GM19035 (cell line): ENCODE data around the gene TTLL1.
"Not testable (repeated sequence)": the region's sequence is repeated elsewhere in the genome, so short reads cannot be mapped to it uniquely, and the experiment has no call there.

Source experiments
- ATAC-seq: cut with Tn5 transposase; IDR thresholded peaks from one replicate; pipeline ENCODE4 v1.9.1; 2021; ENCODE audit not compliant: unreplicated experiment

The TTLL1 gene

GRCh38 chr22:43110444-43110926 lies 21.3 kb upstream of the TTLL1 start, which contains the start of gene BIK:
TSS of gene BIK (plus strand) at chr22:43110750. CDS start at chr22:43124023, 13,273 bp downstream.
- no peak for ATAC-seq

- no peak for ATAC-seq
Observed at GRCh38 chr22:43109921-43110443, 20.8 kb upstream of the TTLL1 start.

- ATAC-seq: no peak
Observed at GRCh38 chr22:43109511-43109910, 20.3 kb upstream of the TTLL1 start.

GRCh38 chr22:43106302-43106701 lies 17.1 kb upstream of the TTLL1 start:
- ATAC-seq: no peak

GRCh38 chr22:43104950-43105349 lies 15.8 kb upstream of the TTLL1 start:
- ATAC-seq: not testable (repeated sequence)

- not testable (repeated sequence) for ATAC-seq
Observed at GRCh38 chr22:43104056-43104625, 14.9 kb upstream of the TTLL1 start.

- ATAC-seq: no peak
Observed at GRCh38 chr22:43101306-43101705, 12.1 kb upstream of the TTLL1 start.

GRCh38 chr22:43100225-43100624 lies 11.0 kb upstream of the TTLL1 start:
- no peak for ATAC-seq

GRCh38 chr22:43099095-43099494 lies 9.9 kb upstream of the TTLL1 start:
- ATAC-seq: no peak

- ATAC-seq: no peak
Observed at GRCh38 chr22:43098356-43098755, 9.2 kb upstream of the TTLL1 start.

GRCh38 chr22:43096420-43096819 lies 7.2 kb upstream of the TTLL1 start:
- ATAC-seq: no peak

GRCh38 chr22:43094551-43094950 lies 5.4 kb upstream of the TTLL1 start:
- no peak for ATAC-seq

- no peak for ATAC-seq
Observed at GRCh38 chr22:43094085-43094484, 4.9 kb upstream of the TTLL1 start.

GRCh38 chr22:43092085-43092484 lies 2.9 kb upstream of the TTLL1 start:
- ATAC-seq: no peak

GRCh38 chr22:43090130-43090789 lies 1.1 kb upstream of the TTLL1 start:
- ATAC-seq: no peak

GRCh38 chr22:43088627-43088983 lies 586 bp downstream of the TTLL1 start:
- no peak for ATAC-seq

- no peak for ATAC-seq
Observed at GRCh38 chr22:43085658-43086606, 3.3 kb downstream of the TTLL1 start.

- ATAC-seq: no peak
Observed at GRCh38 chr22:43081968-43082367, 7.2 kb downstream of the TTLL1 start.

- no peak for ATAC-seq
Observed at GRCh38 chr22:43080616-43081015, 8.6 kb downstream of the TTLL1 start.

GRCh38 chr22:43079742-43080141 lies 9.4 kb downstream of the TTLL1 start:
- no peak for ATAC-seq

- no peak for ATAC-seq
Observed at GRCh38 chr22:43078522-43078921, 10.7 kb downstream of the TTLL1 start.
